H1 (cell line): ENCODE results near the gene MTERF1.

Experiments used
- BCL11A ChIP-seq, 2 experiments: IDR thresholded peaks; one replicate each; pipeline ENCODE4 v1.6.1; 2011; ENCODE audit warnings: low read depth in 2 of 2, low read length in 2 of 2, mild to moderate bottlenecking in 2 of 2
- CBX8 ChIP-seq: fragments of 300-800, 300-1000 bp; sonication (generic); IDR thresholded peaks from 2 replicates; pipeline ENCODE4 v1.7.1; 2016; ENCODE audit warnings: low read depth, low read length, borderline replicate concordance
- EP300 ChIP-seq, 2 experiments: IDR thresholded peaks; 1 replicate in 1 of 2; 2 replicates in 1 of 2; pipeline ENCODE4 v1.6.1; 2011 to 2012; ENCODE audit warnings: low read depth in 2 of 2, low read length in 2 of 2, mild to moderate bottlenecking in 2 of 2, borderline replicate concordance in 1 of 2, inconsistent platforms in 1 of 2, moderate library complexity in 1 of 2
- POLR2A ChIP-seq, 2 experiments: IDR thresholded peaks; 1 replicate in 1 of 2; 2 replicates in 1 of 2; pipeline ENCODE4 v1.6.1; 2011; ENCODE audit warnings: low read depth in 2 of 2, low read length in 2 of 2, mild to moderate bottlenecking in 2 of 2; ENCODE audit errors: control extremely low read depth in 1 of 2
- POLR2AphosphoS5 ChIP-seq: IDR thresholded peaks from 2 replicates; pipeline ENCODE4 v1.6.1; 2011; ENCODE audit warnings: low read depth, low read length
- RAD21 ChIP-seq, 2 experiments: IDR thresholded peaks in 1 of 2; conservative IDR thresholded peaks in 1 of 2; 2 replicates each; pipeline ENCODE4 v1.6.1; 2011; ENCODE audit warnings: low read depth in 2 of 2, low read length in 2 of 2, improper control_type of control experiment in 1 of 2, inconsistent platforms in 1 of 2, mild to moderate bottlenecking in 1 of 2, moderate library complexity in 1 of 2
- SRF ChIP-seq: IDR thresholded peaks from 2 replicates; pipeline ENCODE4 v1.6.1; 2011; ENCODE audit warnings: mild to moderate bottlenecking, low read depth, low read length, moderate library complexity
- ZNF274 ChIP-seq: IDR thresholded peaks from 2 replicates; pipeline ENCODE4 v1.7.0; 2012; ENCODE audit warnings: low read length, borderline replicate concordance; ENCODE audit errors: extremely low read depth
- TF ChIP-seq, protein P1 (sequence below), 3 experiments: IDR thresholded peaks; 1 replicate in 2 of 3; 2 replicates in 1 of 3; pipeline versions ENCODE4 v1.5.1 to v1.6.1; 2011; ENCODE audit warnings: low read length in 3 of 3, mild to moderate bottlenecking in 3 of 3, inconsistent platforms in 2 of 3, low read depth in 1 of 3, moderate library complexity in 1 of 3; ENCODE audit not compliant: insufficient read depth in 1 of 3; ENCODE audit errors: control extremely low read depth in 1 of 3
- TF ChIP-seq, protein P2 (sequence below): IDR thresholded peaks from 2 replicates; pipeline ENCODE4 v1.6.1; 2011; ENCODE audit warnings: low read length, improper control_type of control experiment
- TF ChIP-seq, protein P3 (sequence below): IDR thresholded peaks from 2 replicates; pipeline ENCODE4 v1.6.1; 2012; ENCODE audit warnings: inconsistent platforms

DNA sequence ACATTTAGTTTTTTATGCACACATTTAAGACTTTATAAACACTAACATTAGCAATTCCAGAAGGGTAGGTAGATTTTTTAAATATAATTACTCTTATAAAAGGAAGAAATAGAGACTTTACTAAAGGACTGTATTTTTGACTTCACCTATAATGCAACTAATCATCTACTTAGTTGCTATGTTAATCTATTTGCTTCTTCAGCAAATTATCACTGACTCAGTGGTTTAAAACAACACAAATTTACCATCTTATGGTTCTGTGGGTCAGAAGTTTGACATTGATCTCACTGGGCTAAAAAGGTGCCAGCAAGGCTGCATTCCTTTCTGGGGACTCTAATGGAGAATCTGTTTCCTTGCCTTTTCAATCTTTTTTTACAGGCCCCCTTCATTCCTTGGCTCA lies 7.6 kb downstream of the MTERF1 start:
- TF ChIP-seq, protein P1, sequence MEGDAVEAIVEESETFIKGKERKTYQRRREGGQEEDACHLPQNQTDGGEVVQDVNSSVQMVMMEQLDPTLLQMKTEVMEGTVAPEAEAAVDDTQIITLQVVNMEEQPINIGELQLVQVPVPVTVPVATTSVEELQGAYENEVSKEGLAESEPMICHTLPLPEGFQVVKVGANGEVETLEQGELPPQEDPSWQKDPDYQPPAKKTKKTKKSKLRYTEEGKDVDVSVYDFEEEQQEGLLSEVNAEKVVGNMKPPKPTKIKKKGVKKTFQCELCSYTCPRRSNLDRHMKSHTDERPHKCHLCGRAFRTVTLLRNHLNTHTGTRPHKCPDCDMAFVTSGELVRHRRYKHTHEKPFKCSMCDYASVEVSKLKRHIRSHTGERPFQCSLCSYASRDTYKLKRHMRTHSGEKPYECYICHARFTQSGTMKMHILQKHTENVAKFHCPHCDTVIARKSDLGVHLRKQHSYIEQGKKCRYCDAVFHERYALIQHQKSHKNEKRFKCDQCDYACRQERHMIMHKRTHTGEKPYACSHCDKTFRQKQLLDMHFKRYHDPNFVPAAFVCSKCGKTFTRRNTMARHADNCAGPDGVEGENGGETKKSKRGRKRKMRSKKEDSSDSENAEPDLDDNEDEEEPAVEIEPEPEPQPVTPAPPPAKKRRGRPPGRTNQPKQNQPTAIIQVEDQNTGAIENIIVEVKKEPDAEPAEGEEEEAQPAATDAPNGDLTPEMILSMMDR (IDR thresholded peaks at IDR 0.05; ENCODE audit: control extremely low read depth in 1 of 3, insufficient read depth in 1 of 3, low read depth in 1 of 3, low read length in 3 of 3) = no peak
- TF ChIP-seq POLR2A (IDR thresholded peaks at IDR 0.05; ENCODE audit: control extremely low read depth in 1 of 2, low read depth in 2 of 2, low read length in 2 of 2) (no peak), RAD21 (IDR thresholded peaks at IDR 0.05 in 1 of 2, conservative IDR thresholded peaks at IDR 0.05 in 1 of 2; ENCODE audit: low read depth in 2 of 2, low read length in 2 of 2) (no peak), POLR2AphosphoS5 (no peak), SRF (no peak), BCL11A (IDR thresholded peaks at IDR 0.05; ENCODE audit: low read depth in 2 of 2, low read length in 2 of 2) (no peak), CBX8 (no peak), ZNF274 (no peak), EP300 (IDR thresholded peaks at IDR 0.05; ENCODE audit: borderline replicate concordance in 1 of 2, low read depth in 2 of 2, low read length in 2 of 2) (no peak)
- TF ChIP-seq, protein P2, sequence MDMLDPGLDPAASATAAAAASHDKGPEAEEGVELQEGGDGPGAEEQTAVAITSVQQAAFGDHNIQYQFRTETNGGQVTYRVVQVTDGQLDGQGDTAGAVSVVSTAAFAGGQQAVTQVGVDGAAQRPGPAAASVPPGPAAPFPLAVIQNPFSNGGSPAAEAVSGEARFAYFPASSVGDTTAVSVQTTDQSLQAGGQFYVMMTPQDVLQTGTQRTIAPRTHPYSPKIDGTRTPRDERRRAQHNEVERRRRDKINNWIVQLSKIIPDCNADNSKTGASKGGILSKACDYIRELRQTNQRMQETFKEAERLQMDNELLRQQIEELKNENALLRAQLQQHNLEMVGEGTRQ = no peak
- TF ChIP-seq, protein P3, sequence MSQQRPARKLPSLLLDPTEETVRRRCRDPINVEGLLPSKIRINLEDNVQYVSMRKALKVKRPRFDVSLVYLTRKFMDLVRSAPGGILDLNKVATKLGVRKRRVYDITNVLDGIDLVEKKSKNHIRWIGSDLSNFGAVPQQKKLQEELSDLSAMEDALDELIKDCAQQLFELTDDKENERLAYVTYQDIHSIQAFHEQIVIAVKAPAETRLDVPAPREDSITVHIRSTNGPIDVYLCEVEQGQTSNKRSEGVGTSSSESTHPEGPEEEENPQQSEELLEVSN = no peak
